Dermis blood vessel endothelial cell (primary cell): ENCODE data around the gene CALHM2. TPM values are rescaled to one million over a fixed set of nuclear protein-coding genes. Genes with fewer than 3 reads are reported as not detected.
A peak's percentile ranks its signal among the peaks of the same experiment; 100 is the strongest.
"Not testable (repeated sequence)": the region's sequence is repeated elsewhere in the genome, so short reads cannot be mapped to it uniquely, and the experiment has no call there.

Experiments used
- DNase-seq: peaks from one replicate; pipeline ENCODE4 v3.0.0; 2010
- total RNA-seq: library from RNA; depleted of rRNA; stranded (reverse); fragments of >200 nt; gene quantifications from 2 replicates; pipeline ENCODE4 v1.2.3, GENCODE V29; 2014

Gene CALHM2
- 18.4 and 27.9 TPM in 2 replicates for total RNA-seq

GRCh38 chr10:103451831-103452505 lies at the start of gene CALHM2:
TSS of gene CALHM2 (minus strand) at chr10:103452370. CDS start at chr10:103449941, 2,429 bp downstream.
- DNase-seq: peak; percentile 53

GRCh38 chr10:103501186-103501585 lies 49.0 kb upstream of the CALHM2 start:
- DNase-seq: no peak

- DNase-seq: no peak
Measured at GRCh38 chr10:103500481-103500880, 48.3 kb upstream of the CALHM2 start.

- no peak for DNase-seq
Measured at GRCh38 chr10:103499881-103500280, 47.7 kb upstream of the CALHM2 start.

GRCh38 chr10:103498936-103499638 lies 46.9 kb upstream of the CALHM2 start:
- no peak for DNase-seq

GRCh38 chr10:103497161-103497915 lies 45.2 kb upstream of the CALHM2 start:
- DNase-seq: no peak

- DNase-seq: no peak
Measured at GRCh38 chr10:103495321-103495720, 43.2 kb upstream of the CALHM2 start.

GRCh38 chr10:103493916-103494877 lies 42.0 kb upstream of the CALHM2 start:
- peak; percentile 20 for DNase-seq

GRCh38 chr10:103493362-103493915 lies 41.3 kb upstream of the CALHM2 start, which contains the start of gene NEURL1:
TSS of gene NEURL1 (plus strand) at chr10:103493705. CDS start at chr10:103494388, 683 bp downstream.
- DNase-seq: peak; percentile 17

- DNase-seq: no peak
Measured at GRCh38 chr10:103492655-103493261, 40.6 kb upstream of the CALHM2 start.

GRCh38 chr10:103491729-103492364 lies 39.7 kb upstream of the CALHM2 start:
- peak; percentile 74 for DNase-seq

GRCh38 chr10:103490986-103491314 lies 38.8 kb upstream of the CALHM2 start:
- no peak for DNase-seq

- DNase-seq: no peak
Measured at GRCh38 chr10:103487410-103487708, 35.2 kb upstream of the CALHM2 start.

GRCh38 chr10:103486635-103487409 lies 34.7 kb upstream of the CALHM2 start:
- not testable (repeated sequence) for DNase-seq

- peak; percentile 90 for DNase-seq
Measured at GRCh38 chr10:103481974-103482531, 29.9 kb upstream of the CALHM2 start.

GRCh38 chr10:103480521-103480920 lies 28.4 kb upstream of the CALHM2 start:
- DNase-seq: peak; percentile 46

GRCh38 chr10:103479135-103479534 lies 27.0 kb upstream of the CALHM2 start, which contains the start of gene CALHM3:
TSS of gene CALHM3 (minus strand) at chr10:103479240. CDS start at chr10:103479032, 208 bp downstream.
- no peak for DNase-seq

GRCh38 chr10:103478671-103479070 lies 26.5 kb upstream of the CALHM2 start:
- DNase-seq: no peak

GRCh38 chr10:103476046-103476768 lies 24.0 kb upstream of the CALHM2 start:
- DNase-seq: peak; percentile 29
